GM18870 (cell line): ENCODE measurements around the gene MOB3A.
"Not testable (repeated sequence)": the region's sequence is repeated elsewhere in the genome, so short reads cannot be mapped to it uniquely, and the experiment has no call there.

Experiments used
- ATAC-seq: cut with Tn5 transposase; IDR thresholded peaks from one replicate; pipeline ENCODE4 v1.9.1; 2021; ENCODE audit warnings: moderate library complexity; ENCODE audit not compliant: unreplicated experiment

Gene MOB3A

DNA sequence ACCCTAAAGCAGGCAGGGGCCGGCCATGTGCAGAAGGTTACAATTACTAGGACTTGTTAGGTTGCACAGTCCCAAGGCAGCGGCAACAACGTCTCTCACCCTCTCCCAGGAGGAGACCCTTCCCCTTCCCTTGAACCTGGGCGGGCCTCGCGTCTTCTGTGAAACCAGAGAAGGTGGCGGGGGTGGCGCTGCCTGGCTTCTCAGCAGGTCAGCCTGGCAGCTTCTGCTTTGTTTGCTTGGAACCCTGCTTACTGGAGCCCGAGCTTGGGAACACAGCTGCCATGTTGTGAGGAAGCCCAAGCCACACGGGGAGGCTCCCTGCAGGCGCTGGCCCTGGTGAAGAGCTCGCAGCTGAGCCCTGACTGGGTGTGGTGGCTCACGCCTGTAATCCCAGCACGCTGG lies 60.5 kb downstream of the MOB3A start:
- ATAC-seq, result no peak

DNA sequence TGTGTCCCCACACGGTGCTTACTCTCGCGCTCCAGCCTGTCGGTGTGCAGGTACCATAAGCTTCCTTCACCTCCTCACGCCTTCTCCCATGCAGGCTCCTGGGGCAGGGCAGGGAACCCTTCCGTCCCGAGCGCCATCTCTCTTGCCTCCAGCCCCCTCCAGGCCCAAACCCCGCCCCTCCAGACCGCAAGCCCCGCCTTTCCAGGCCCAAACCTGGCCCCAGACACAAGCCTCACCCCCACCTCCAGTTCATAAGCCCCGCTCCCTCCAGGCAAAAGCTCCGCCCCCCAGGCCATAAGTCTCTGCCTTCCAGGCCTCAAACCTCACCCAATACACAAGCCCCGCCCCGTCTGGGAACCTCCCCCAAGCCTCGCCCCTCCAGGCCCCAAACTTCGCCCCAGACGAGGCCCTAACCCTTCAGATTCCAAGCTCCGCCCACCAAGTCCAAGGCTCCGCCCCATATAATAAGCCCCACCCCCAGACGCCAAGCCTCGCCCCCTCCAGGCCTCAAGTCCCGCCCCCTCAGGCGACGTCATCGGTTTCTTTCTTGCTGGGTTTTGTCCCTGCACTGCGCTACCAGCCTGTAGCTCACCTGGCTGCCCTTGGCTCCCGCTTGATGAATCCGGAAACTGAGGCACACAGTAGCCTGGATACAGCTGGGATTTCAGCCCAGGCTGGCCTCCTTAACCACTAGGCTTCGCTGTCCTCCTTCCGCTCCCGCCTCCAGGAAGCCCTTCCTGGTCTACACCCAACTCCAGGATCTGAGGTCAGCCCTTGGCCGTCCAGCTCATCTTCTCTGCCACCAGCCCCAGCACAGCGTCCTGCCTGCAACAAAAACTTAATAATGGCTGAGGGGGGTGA lies 61.2 kb downstream of the MOB3A start:
- ATAC-seq, result no peak

DNA sequence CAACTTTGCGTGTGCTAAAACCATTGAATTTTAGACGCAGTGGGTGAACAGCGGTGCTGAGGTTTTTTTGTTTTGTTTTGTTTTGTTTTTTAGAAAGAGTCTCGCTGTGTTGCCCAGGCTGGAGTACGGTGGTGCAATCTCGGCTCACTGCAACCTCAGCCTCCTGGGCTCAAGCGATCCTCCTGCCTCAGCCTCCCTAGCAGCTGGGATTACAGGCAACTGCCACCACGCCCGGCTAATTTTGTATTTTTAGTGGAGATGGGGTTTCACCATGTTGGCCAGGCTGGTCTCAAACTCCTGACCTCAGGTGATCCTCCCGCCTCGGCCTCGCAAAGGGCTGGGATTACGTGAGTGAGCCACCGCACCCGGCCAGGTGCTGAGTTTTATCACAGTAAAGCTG lies 61.9 kb downstream of the MOB3A start:
- ATAC-seq, result not testable (repeated sequence)

- ATAC-seq, result no peak
Measured at GRCh38 chr19:2033825-2034159, 62.3 kb downstream of the MOB3A start.

DNA sequence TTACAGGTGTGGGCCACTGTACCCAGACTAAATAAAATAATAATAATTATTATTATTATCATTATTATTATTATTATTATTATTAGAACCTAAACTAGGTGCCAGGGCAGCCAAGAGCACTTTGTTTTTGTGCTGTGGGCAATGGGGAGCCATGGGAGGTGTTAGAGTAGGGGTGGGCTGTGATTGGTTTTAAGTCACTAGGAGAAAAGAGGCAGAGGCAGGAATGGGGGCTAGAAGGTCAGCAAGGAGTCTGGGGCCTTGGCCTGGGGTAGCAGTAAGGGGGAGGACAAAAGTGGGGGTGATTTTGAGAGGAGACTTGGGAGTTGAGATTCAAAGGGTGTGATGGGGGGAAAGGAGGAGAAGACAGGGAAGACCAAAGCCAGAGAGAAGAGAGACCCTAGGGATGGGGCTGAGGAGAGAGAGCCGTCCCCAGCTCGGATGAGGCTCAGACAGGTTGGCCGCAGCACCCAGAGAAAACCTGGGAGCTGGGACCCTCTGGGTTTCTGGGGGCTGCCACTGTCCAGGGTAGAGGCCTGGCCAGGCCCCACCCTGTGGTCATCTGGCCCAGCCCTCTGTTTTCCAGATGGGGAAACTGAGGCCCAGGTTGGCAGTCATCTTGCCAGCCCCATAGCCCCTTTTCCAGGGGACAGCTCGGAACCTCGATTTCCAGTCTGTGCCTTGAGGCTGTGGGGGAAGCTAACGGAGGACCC lies 62.9 kb downstream of the MOB3A start:
- ATAC-seq, result no peak

- ATAC-seq, result no peak
Measured at GRCh38 chr19:2032296-2032941, 63.7 kb downstream of the MOB3A start.

- no peak for ATAC-seq
Measured at GRCh38 chr19:2027361-2027760, 68.8 kb downstream of the MOB3A start.

DNA sequence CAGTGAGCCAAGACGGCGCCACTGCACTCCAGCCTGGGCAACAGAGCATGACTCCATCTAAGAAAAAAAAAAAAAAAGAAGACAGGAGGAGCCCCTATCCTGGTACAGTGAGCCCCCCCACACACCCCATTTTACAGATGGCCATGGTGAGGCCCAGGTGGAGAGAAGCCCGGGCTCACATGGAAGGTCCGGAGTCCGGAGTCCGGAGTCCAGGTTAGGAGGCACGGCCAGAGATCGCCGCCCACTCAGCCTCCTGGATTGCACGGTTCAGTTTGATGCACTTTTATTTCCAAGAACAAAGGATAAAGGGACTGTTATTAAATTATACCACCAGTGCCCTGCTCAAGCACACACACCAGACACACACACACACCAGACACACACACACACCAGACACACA lies 69.4 kb downstream of the MOB3A start:
- ATAC-seq, result no peak

GRCh38 chr19:2022289-2022688 lies 73.8 kb downstream of the MOB3A start:
- ATAC-seq, result no peak

DNA sequence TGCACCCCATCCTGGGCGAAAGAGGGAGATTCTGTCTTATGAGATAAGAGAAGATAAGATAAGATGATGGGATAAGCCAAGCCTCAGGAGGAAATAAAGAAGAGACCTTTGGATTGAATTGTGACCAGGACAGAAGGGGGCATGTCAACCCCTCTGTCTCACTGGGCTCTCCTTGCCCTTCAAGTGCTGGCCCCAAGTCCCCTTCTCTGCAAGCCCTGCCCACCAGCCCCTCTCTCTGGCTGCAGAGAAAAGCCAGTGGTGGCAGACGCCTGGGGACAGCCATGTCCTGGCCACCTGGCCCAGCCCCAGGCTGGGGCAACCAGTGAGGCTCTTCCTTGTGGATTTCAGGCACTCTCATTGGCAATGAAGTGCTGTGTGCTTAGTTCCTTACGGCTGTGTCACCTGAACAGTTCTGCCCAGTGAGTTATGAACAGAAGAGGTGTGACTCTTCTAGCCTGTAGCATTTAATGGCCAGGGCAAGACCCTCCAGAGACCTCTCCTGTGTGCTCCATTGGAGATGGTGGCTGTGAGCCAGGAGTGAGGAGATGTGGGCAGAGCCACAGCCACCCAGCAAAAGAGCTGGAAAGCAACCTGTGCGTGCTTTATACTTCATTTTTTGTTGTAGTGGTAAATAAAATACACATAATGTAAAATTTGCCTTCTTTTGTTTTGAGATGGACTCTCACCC lies 74.5 kb downstream of the MOB3A start:
- ATAC-seq, result no peak
